Measurements from ENCODE around the gene ABCA12.

Gene ABCA12

DNA sequence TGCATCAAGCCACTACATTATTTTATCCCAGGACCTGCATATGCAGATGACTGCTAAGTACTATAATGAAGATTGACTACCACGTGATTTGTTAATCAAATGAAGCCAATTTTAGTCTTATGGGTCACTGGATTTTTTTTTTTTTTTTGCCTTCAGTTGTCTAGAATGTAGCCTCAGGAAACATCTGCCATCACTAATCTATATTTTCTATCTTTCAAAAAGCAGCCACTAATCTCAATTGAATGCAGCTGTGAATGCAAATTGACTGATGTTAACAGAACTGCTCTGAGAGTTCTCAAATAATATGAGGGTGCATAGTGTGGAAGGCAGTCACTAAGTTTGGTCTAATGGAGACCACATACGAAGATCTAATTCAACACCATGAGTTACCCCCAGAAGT is 106.3 kb downstream of the ABCA12 start:
- no peak for DNase-seq (ENCODE audit: low read depth)

GRCh38 chr2:215031321-215031720 is 107.1 kb downstream of the ABCA12 start:
- DNase-seq (ENCODE audit: low read depth): no peak

DNA sequence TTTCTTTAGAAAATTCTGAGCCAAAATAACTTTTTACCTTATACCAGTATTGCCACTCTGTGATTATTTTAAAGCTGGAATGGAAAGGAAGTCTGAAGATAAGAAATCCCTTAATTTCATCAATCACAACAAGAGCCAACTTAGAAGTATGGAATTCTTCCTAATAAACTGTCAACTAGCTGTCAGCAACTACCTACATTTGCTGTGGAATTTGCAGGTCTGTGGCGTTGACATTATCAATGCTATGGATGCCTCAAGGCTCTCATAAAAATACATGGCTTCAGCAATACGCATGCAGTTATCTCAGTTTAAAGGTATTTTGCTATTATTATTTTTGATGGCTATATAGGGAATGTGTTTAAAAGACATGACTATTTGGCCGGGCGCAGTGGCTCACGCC is 108.5 kb downstream of the ABCA12 start:
- no peak for DNase-seq (ENCODE audit: low read depth)

DNA sequence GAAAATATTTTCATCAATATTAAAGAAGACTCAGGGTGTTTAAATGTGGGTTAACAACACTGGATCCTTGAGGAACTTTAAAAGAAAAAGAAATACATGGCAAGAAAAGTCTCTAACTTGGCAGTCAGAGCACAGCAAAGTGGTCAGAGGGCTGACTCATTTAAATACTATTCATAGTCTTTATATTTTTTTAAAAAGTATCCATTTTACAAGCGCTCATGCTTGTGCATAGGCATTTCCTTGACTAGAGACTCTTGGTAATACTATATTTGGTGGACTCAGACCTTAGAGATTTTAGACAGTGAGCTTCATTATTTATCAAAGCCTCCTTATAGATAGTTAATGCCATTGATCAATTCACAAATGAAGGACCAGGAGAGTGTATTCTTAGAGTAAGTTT is 110.2 kb downstream of the ABCA12 start:
- DNase-seq (ENCODE audit: low read depth): peak; percentile 26

DNA sequence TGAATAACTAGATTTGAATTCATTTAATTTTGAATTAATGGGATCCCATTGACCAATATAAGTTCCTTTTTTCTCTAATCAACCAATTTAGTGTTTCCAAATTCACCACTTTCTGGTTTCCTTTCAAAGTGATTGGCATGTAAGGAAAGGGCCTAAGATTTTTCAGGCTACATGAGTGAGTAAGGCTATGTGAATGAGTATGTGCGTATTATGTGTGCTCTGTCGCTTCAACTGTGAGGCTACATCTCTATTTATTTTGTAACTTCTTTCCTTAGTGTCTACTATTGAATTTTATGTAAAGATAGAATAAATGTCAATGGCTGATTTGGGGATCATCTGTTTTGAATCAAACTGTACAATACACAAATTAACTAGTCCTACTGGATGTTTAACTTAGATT is 110.6 kb downstream of the ABCA12 start:
- no peak for DNase-seq (ENCODE audit: low read depth)

DNA sequence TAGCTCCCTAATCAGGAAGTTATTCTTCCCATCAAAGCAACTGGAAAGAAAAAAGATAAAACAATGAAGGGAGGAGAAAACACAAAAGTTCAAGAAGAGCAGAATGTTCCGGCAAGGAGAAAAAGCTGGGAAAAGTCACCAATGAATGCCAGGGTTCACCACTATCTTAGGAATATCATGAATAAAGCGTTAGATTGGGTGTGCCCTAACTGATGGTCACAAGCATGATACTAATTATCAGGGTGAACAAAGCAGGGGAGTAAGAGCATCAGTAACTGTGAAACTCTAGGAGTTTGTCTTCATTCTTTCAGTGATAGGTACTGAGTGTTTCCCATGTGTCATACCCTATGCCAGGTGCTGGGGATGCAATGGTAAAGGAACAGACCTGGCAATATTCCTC is 115.5 kb downstream of the ABCA12 start:
- no peak for DNase-seq (ENCODE audit: low read depth)

- peak; percentile 49 for DNase-seq (ENCODE audit: low read depth)
Observed at GRCh38 chr2:215022418-215022817, 116.0 kb downstream of the ABCA12 start.

- DNase-seq (ENCODE audit: low read depth): no peak
Observed at GRCh38 chr2:215020283-215020682, 118.1 kb downstream of the ABCA12 start.

- no peak for DNase-seq (ENCODE audit: low read depth)
Observed at GRCh38 chr2:215019521-215020145, 118.8 kb downstream of the ABCA12 start.

DNA sequence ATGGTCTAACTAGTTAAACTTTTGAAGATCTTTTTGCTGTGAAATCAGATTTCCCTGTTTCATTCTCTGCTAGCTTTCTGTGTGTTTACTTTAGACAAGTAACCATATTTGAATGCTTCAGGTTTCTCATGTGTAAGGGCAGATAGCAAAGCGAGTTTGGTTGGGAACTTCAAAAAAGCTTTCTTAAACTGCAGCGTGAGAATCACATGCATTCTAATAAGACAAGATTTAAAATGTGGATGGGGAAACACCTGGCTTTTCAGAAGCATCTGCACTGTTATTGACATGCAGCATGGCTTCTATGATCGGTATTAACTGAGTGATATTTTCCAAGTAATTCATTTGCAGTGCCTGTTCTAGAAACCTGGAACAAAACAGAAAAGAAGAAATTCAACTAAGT is 119.3 kb downstream of the ABCA12 start:
- DNase-seq (ENCODE audit: low read depth): no peak

GRCh38 chr2:215015421-215015820 is 123.0 kb downstream of the ABCA12 start:
- no peak for DNase-seq (ENCODE audit: low read depth)

GRCh38 chr2:215010390-215010789 is 128.0 kb downstream of the ABCA12 start:
- no peak for DNase-seq (ENCODE audit: low read depth)

GRCh38 chr2:215003001-215003400 is 135.4 kb downstream of the ABCA12 start:
- DNase-seq (ENCODE audit: low read depth): no peak

DNA sequence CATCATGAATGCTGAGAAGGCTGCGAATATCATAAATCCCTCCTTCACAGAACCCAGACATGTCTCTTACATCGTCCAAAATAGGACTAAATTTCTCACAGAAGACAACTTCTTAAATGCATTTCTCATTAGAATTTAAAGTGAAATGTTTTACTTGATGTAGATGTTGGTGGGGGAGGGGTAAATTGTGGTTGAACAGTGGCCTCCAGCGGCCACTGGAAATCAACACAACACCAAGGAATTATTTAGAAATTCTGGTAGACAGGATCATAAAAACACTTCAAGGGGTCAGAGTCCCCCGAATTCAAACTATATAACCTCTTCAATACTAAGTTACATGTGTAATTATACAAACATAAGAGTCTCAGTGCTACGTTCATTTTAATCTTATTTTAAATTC is 135.9 kb downstream of the ABCA12 start:
- peak; percentile 15 for DNase-seq (ENCODE audit: low read depth)

- DNase-seq (ENCODE audit: low read depth): no peak
Observed at GRCh38 chr2:215000721-215001120, 137.7 kb downstream of the ABCA12 start.

DNA sequence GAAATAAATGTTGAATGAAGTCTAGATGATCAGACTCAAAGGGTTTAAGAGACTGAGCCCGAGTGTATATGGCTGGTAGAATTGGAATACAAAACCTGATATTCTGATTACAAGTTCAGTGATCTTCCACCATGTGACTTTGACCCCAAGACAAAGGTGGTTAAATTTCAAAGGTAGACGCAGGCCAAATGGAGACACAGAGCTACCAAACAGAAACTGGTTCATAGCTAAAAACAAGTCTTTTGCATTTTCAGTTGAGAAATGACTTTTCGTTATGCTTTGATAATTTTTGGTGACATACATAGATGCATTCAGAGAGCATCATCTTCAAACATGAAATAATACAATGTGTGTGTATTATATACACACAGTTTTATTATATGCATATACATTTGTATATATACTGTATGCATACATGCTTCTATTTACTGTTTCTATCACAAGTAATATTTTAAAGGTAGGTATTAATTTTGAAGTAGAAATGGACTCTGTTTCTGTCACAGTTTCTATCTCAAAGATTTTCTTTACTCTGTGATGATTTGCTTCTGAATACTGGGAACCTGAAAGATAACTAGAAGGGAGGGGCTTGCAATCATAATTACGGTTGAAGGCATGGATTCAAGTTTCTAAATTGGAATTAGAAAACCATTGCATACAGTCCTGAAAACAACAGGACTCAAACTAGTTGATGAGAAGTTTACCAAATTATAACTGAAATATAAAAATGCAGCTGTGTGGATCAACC is 142.3 kb downstream of the ABCA12 start:
- no peak for DNase-seq (ENCODE audit: low read depth)

DNA sequence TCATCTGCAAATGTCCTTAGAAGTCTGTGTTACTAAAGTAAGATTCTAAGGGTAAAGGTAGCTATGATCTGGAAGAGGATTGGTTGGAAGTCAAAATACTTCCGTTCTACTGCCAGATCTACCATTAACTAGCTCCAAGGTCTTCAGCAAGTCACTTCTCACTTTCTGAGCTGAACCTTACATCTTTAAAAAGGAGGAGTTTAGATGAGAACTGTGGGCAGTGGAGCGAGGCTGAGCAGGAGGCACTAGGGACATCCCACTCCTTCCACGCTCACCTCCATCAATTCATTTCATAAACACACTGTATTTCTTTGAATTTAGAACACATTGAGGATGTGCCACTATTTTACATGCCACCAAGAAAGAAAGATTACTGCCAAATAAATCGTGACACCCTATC is 143.0 kb downstream of the ABCA12 start:
- no peak for DNase-seq (ENCODE audit: low read depth)

DNA sequence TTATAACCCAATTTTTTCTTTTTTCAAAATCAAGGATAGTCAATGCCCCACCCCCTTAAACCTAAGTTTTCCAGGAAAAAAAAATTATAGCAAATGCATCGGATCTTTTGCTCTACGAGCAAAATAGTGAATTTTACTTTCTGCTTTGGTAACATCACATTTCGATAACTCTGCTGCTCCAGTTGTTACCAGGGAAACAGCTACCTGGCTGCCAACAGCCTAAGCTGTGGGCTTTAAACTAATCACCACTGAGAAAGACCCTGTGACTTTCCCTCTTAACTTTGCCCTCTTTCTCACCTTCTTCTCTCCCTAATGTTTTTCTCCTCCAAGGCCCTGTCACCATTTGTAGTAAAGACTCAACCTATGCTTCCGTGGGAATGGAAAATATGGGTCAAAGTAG is 145.5 kb downstream of the ABCA12 start:
- DNase-seq (ENCODE audit: low read depth): no peak

DNA sequence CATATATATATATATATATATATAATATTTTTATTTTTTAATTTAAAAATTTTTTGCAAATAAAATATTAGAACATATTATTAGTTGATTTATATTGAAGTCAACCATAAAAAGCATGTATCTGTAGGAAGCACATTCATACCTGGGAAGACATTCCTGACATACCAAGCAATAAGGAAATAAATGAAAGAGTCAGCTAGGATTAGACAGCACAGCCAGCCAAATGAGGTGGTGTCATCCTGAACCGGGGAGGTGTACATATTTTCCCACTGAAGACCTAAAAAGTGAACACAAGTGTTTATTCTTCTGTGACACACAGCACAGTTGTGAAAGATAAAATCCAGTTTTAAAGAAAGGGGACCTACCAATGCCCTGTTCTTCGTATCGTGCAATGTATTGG is 149.2 kb downstream of the ABCA12 start:
- no peak for DNase-seq (ENCODE audit: low read depth)

- no peak for DNase-seq (ENCODE audit: low read depth)
Observed at GRCh38 chr2:214987261-214987660, 151.2 kb downstream of the ABCA12 start.

- DNase-seq (ENCODE audit: low read depth): no peak
Observed at GRCh38 chr2:214985619-214986018, 152.8 kb downstream of the ABCA12 start.

- no peak for DNase-seq (ENCODE audit: low read depth)
Observed at GRCh38 chr2:214966420-214966819, 172.0 kb downstream of the ABCA12 start.

- no peak for DNase-seq (ENCODE audit: low read depth)
Observed at GRCh38 chr2:214960677-214961076, 177.7 kb downstream of the ABCA12 start.

- DNase-seq (ENCODE audit: low read depth): no peak
Observed at GRCh38 chr2:214946949-214947348, 191.5 kb downstream of the ABCA12 start.

Data from non-pigmented ciliary epithelial cell (primary cell).